ENCODE measurements around the gene FAM241B.

FAM241B gene

GRCh38 chr10:69649786-69650550 is 19.9 kb downstream of the FAM241B start:
- no peak for DNase-seq

- no peak for DNase-seq
These were observed 20.7 kb downstream of the FAM241B start for GRCh38 chr10:69650589-69651261.

GRCh38 chr10:69651362-69651761 is 21.3 kb downstream of the FAM241B start:
- no peak for DNase-seq

GRCh38 chr10:69652111-69652856 is 22.2 kb downstream of the FAM241B start:
- no peak for DNase-seq

GRCh38 chr10:69652857-69653199 is 22.8 kb downstream of the FAM241B start:
- no peak for DNase-seq

- DNase-seq: no peak
These were observed 23.5 kb downstream of the FAM241B start for GRCh38 chr10:69653561-69653960.

- DNase-seq: no peak
These were observed 25.2 kb downstream of the FAM241B start for GRCh38 chr10:69655124-69655867.

- DNase-seq: no peak
These were observed 26.0 kb downstream of the FAM241B start for GRCh38 chr10:69655868-69656555.

GRCh38 chr10:69656742-69657269 is 26.8 kb downstream of the FAM241B start:
- DNase-seq: no peak

GRCh38 chr10:69657430-69657829 is 27.4 kb downstream of the FAM241B start:
- DNase-seq: no peak

GRCh38 chr10:69657866-69658265 is 27.8 kb downstream of the FAM241B start:
- DNase-seq: no peak

GRCh38 chr10:69659241-69660038 is 29.4 kb downstream of the FAM241B start:
- no peak for DNase-seq

- DNase-seq: no peak
These were observed 30.2 kb downstream of the FAM241B start for GRCh38 chr10:69660296-69660695.

GRCh38 chr10:69661414-69662172 is 31.5 kb downstream of the FAM241B start:
- no peak for DNase-seq

GRCh38 chr10:69662173-69662877 is 32.3 kb downstream of the FAM241B start:
- DNase-seq: no peak

- DNase-seq: no peak
These were observed 32.9 kb downstream of the FAM241B start for GRCh38 chr10:69662901-69663300.

GRCh38 chr10:69663369-69663947 is 33.4 kb downstream of the FAM241B start:
- DNase-seq: no peak

- DNase-seq: no peak
These were observed 35.6 kb downstream of the FAM241B start for GRCh38 chr10:69665474-69666320.

- DNase-seq: no peak
These were observed 36.7 kb downstream of the FAM241B start for GRCh38 chr10:69666756-69667155.

All from activated effector memory CD4-positive, alpha-beta T cell treated with anti-CD3 and anti-CD28 coated beads, Interleukin-2, amount 50 U/mL, for 16 hours (primary cell).